ENCODE measurements around the gene POLE3.
"Not testable (repeated sequence)": the region's sequence is repeated elsewhere in the genome, so short reads cannot be mapped to it uniquely, and the experiment has no call there.

Gene POLE3

GRCh38 chr9:113410207-113410864 lies at the start of gene POLE3, which contains the start of gene C9orf43:
Gene POLE3 (minus strand): TSS chr9:113410675. CDS start chr9:113410293, 382 bp downstream.
Gene C9orf43 (plus strand): TSS chr9:113410747. CDS start chr9:113413494, 2,747 bp downstream.
- DNase-seq (ENCODE audit: low read depth) = peak; percentile 93

- no peak for DNase-seq (ENCODE audit: low read depth)
Measured at GRCh38 chr9:113456235-113456634, 45.8 kb upstream of the POLE3 start.

- DNase-seq (ENCODE audit: low read depth) = no peak
Measured at GRCh38 chr9:113454914-113455761, 44.7 kb upstream of the POLE3 start.

- DNase-seq (ENCODE audit: low read depth) = no peak
Measured at GRCh38 chr9:113452113-113452605, 41.7 kb upstream of the POLE3 start.

GRCh38 chr9:113449376-113449775 lies 38.9 kb upstream of the POLE3 start:
- no peak for DNase-seq (ENCODE audit: low read depth)

- no peak for DNase-seq (ENCODE audit: low read depth)
Measured at GRCh38 chr9:113446323-113446740, 35.9 kb upstream of the POLE3 start.

GRCh38 chr9:113444736-113445135 lies 34.3 kb upstream of the POLE3 start:
- DNase-seq (ENCODE audit: low read depth) = no peak

- DNase-seq (ENCODE audit: low read depth) = not testable (repeated sequence)
Measured at GRCh38 chr9:113437716-113438115, 27.2 kb upstream of the POLE3 start.

GRCh38 chr9:113436728-113437515 lies 26.4 kb upstream of the POLE3 start:
- DNase-seq (ENCODE audit: low read depth) = no peak

- no peak for DNase-seq (ENCODE audit: low read depth)
Measured at GRCh38 chr9:113431191-113431590, 20.7 kb upstream of the POLE3 start.

- DNase-seq (ENCODE audit: low read depth) = no peak
Measured at GRCh38 chr9:113428062-113428615, 17.7 kb upstream of the POLE3 start.

GRCh38 chr9:113427629-113428028 lies 17.2 kb upstream of the POLE3 start:
- no peak for DNase-seq (ENCODE audit: low read depth)

- DNase-seq (ENCODE audit: low read depth) = no peak
Measured at GRCh38 chr9:113426701-113427100, 16.2 kb upstream of the POLE3 start.

- no peak for DNase-seq (ENCODE audit: low read depth)
Measured at GRCh38 chr9:113425072-113425471, 14.6 kb upstream of the POLE3 start.

GRCh38 chr9:113421726-113422125 lies 11.3 kb upstream of the POLE3 start:
- no peak for DNase-seq (ENCODE audit: low read depth)

GRCh38 chr9:113417370-113417769 lies 6.9 kb upstream of the POLE3 start:
- DNase-seq (ENCODE audit: low read depth) = no peak

- no peak for DNase-seq (ENCODE audit: low read depth)
Measured at GRCh38 chr9:113416149-113416721, 5.8 kb upstream of the POLE3 start.

GRCh38 chr9:113409883-113410206 lies 630 bp downstream of the POLE3 start:
- DNase-seq (ENCODE audit: low read depth) = no peak

- no peak for DNase-seq (ENCODE audit: low read depth)
Measured at GRCh38 chr9:113409481-113409880, 994 bp downstream of the POLE3 start.

GRCh38 chr9:113406873-113407511 lies 3.5 kb downstream of the POLE3 start:
- not testable (repeated sequence) for DNase-seq (ENCODE audit: low read depth)

- not testable (repeated sequence) for DNase-seq (ENCODE audit: low read depth)
Measured at GRCh38 chr9:113406353-113406752, 4.1 kb downstream of the POLE3 start.

Data from stimulated activated CD8-positive, alpha-beta memory T cell treated with anti-CD3 and anti-CD28 coated beads, Interleukin-15, amount 100 ng/mL, for 1 hour (primary cell).